HL-60/S4 treated with phorbol 12-myristate 13-acetate at 8.2 ng/mL for 4 days and 3 days (cell line): ENCODE results near the gene ATP6V0A1.
"Not testable (repeated sequence)": the region's sequence is repeated elsewhere in the genome, so short reads cannot be mapped to it uniquely, and the experiment has no call there.

Source experiments
- in situ Hi-C: fragments of 300-500 bp; cut with MboI; formaldehyde crosslinking; loops from 2 replicates; pipeline ENCODE4 v1.15.0; 2022; ENCODE audit warnings: low sequenced_read_pairs

The ATP6V0A1 gene

GRCh38 chr17:42555961-42556617, 97.4 kb downstream of the ATP6V0A1 start:
- in situ Hi-C loops: not testable (repeated sequence)

- in situ Hi-C loops: no loop called here
These were observed 100.4 kb downstream of the ATP6V0A1 start for GRCh38 chr17:42559075-42559474.

- in situ Hi-C loops: no loop called here
These were observed 101.6 kb downstream of the ATP6V0A1 start for GRCh38 chr17:42560246-42560645.

- in situ Hi-C loops: no loop called here
These were observed 103.3 kb downstream of the ATP6V0A1 start, which contains the start of gene COASY for GRCh38 chr17:42561897-42562387. Gene COASY (plus strand): TSS chr17:42562148. CDS start chr17:42562623, 475 bp downstream.

GRCh38 chr17:42562388-42563142, 103.9 kb downstream of the ATP6V0A1 start:
- in situ Hi-C loops: no loop called here

- in situ Hi-C loops: no loop called here
These were observed 104.4 kb downstream of the ATP6V0A1 start for GRCh38 chr17:42563143-42563509.

GRCh38 chr17:42563543-42563942, 104.9 kb downstream of the ATP6V0A1 start:
- in situ Hi-C loops: no loop called here

GRCh38 chr17:42563950-42564349, 105.3 kb downstream of the ATP6V0A1 start:
- in situ Hi-C loops: no loop called here

GRCh38 chr17:42564815-42565522, 106.3 kb downstream of the ATP6V0A1 start:
- in situ Hi-C loops: no loop called here

- in situ Hi-C loops: no loop called here
These were observed 107.0 kb downstream of the ATP6V0A1 start for GRCh38 chr17:42565523-42566214.

- in situ Hi-C loops: no loop called here
These were observed 107.7 kb downstream of the ATP6V0A1 start for GRCh38 chr17:42566215-42566882.

GRCh38 chr17:42566883-42567573, 108.3 kb downstream of the ATP6V0A1 start, which contains the start of gene MLX:
Gene MLX (plus strand): TSS chr17:42567100. CDS start chr17:42567125, 25 bp downstream.
- in situ Hi-C loops: no loop called here

GRCh38 chr17:42568341-42569111, 109.8 kb downstream of the ATP6V0A1 start:
- in situ Hi-C loops: no loop called here

GRCh38 chr17:42571435-42572225, 113.0 kb downstream of the ATP6V0A1 start:
- in situ Hi-C loops: no loop called here
